HepG2 (cell line): Measurements from ENCODE around the gene ZNF3. TPM values are rescaled to one million over a fixed set of nuclear protein-coding genes. Genes with fewer than 3 reads are reported as not detected.

Experiments used
- HDAC1 ChIP-seq: sonication (generic); formaldehyde crosslinking; IDR thresholded peaks from 2 replicates; pipeline ENCODE4 v1.5.1; 2020; ENCODE audit warnings: mild to moderate bottlenecking, missing genetic modification reagents
- IRF2 ChIP-seq: IDR thresholded peaks from 2 replicates; pipeline ENCODE4 v1.6.1; 2018; ENCODE audit warnings: missing genetic modification reagents, missing compliant biosample characterization
- MYNN ChIP-seq: sonication (generic); formaldehyde crosslinking; IDR thresholded peaks from 2 replicates; pipeline ENCODE4 v1.4.0; 2020; ENCODE audit warnings: mild to moderate bottlenecking, low read depth, missing genetic modification reagents
- STAG1 ChIP-seq: sonication (generic); formaldehyde crosslinking; IDR thresholded peaks from 2 replicates; pipeline ENCODE4 v1.4.0; 2020; ENCODE audit warnings: missing genetic modification reagents
- ZNF18 ChIP-seq: sonication (generic); formaldehyde crosslinking; IDR thresholded peaks from 2 replicates; pipeline ENCODE4 v1.8.0; 2022; ENCODE audit warnings: mild to moderate bottlenecking, missing genetic modification reagents; ENCODE audit not compliant: insufficient replicate concordance
- ZNF282 ChIP-seq: fragments of 450-650 bp; IDR thresholded peaks from 2 replicates; pipeline ENCODE4 v1.6.1; 2018; ENCODE audit not compliant: partially characterized antibody
- ZNF331 ChIP-seq: sonication (generic); formaldehyde crosslinking; IDR thresholded peaks from 2 replicates; pipeline ENCODE4 v1.4.0; 2020; ENCODE audit warnings: missing genetic modification reagents
- ZNF414 ChIP-seq: sonication (generic); formaldehyde crosslinking; IDR thresholded peaks from 2 replicates; pipeline ENCODE4 v1.5.0; 2020; ENCODE audit warnings: missing genetic modification reagents
- ZNF550 ChIP-seq: sonication (generic); formaldehyde crosslinking; IDR thresholded peaks from 2 replicates; pipeline ENCODE4 v1.4.0; 2020; ENCODE audit warnings: mild to moderate bottlenecking, missing genetic modification reagents, borderline replicate concordance
- ZXDC ChIP-seq: sonication (generic); formaldehyde crosslinking; IDR thresholded peaks from 2 replicates; pipeline ENCODE4 v1.5.0; 2020; ENCODE audit warnings: mild to moderate bottlenecking, missing genetic modification reagents
- polyA plus RNA-seq, 8 experiments: library from polyadenylated mRNA; depleted of rRNA in 3 of 8; stranded (reverse) in 7 of 8; unstranded in 1 of 8; fragments of >200 nt; fragmentation: Illumina TruSeq in 4 of 8; extraction: Trizol in 4 of 8; gene quantifications; 2 replicates each; pipeline versions ENCODE4 v1.2.1 to v1.2.3, GENCODE V29; 2011 to 2016; ENCODE audit warnings: low read depth in 4 of 8, missing spikeins in 1 of 8, mixed read lengths in 1 of 8; ENCODE audit not compliant: insufficient read depth in 1 of 8
- total RNA-seq, 5 experiments: library from RNA; depleted of rRNA; stranded (reverse); fragments of >200 nt; fragmentation: Illumina TruSeq; extraction: Trizol; gene quantifications; 2 replicates each; pipeline ENCODE4 v1.2.3, GENCODE V29; 2016; ENCODE audit warnings: low read depth in 1 of 5
- TF ChIP-seq, protein P1 (sequence below), 2 experiments: IDR thresholded peaks; 2 replicates each; pipeline ENCODE4 v1.6.1; 2011 to 2012; ENCODE audit warnings: low read length in 2 of 2, borderline replicate concordance in 1 of 2, low read depth in 1 of 2, mild to moderate bottlenecking in 1 of 2, moderate library complexity in 1 of 2
- TF ChIP-seq, protein P2 (sequence below), 2 experiments: sonication (generic) in 1 of 2; formaldehyde crosslinking in 1 of 2; IDR thresholded peaks; 2 replicates each; pipeline versions ENCODE4 v1.6.1 to v1.9.0; 2014 to 2022; ENCODE audit warnings: antibody characterized with exemption in 1 of 2, borderline replicate concordance in 1 of 2, inconsistent platforms in 1 of 2, low read depth in 1 of 2, missing genetic modification reagents in 1 of 2

ZNF3 gene
- total and polyA plus RNA-seq, 2 of the 13 experiments (the other 11 are each of a cell fraction or from before 2014, with no cell fraction given) = 33.7 to 56.9 TPM

- TF ChIP-seq ZNF550 (no peak), ZXDC (CRISPR knock-in tag) (no peak), IRF2 (CRISPR knock-in tag) (no peak), STAG1 (CRISPR knock-in tag) (no peak), ZNF18 (CRISPR knock-in tag) (no peak), ZNF414 (peak; percentile 68), ZNF282 (no peak), MYNN (CRISPR knock-in tag) (no peak), ZNF331 (CRISPR knock-in tag) (no peak), HDAC1 (CRISPR knock-in tag) (peak; percentile 88)
- TF ChIP-seq, protein P1, sequence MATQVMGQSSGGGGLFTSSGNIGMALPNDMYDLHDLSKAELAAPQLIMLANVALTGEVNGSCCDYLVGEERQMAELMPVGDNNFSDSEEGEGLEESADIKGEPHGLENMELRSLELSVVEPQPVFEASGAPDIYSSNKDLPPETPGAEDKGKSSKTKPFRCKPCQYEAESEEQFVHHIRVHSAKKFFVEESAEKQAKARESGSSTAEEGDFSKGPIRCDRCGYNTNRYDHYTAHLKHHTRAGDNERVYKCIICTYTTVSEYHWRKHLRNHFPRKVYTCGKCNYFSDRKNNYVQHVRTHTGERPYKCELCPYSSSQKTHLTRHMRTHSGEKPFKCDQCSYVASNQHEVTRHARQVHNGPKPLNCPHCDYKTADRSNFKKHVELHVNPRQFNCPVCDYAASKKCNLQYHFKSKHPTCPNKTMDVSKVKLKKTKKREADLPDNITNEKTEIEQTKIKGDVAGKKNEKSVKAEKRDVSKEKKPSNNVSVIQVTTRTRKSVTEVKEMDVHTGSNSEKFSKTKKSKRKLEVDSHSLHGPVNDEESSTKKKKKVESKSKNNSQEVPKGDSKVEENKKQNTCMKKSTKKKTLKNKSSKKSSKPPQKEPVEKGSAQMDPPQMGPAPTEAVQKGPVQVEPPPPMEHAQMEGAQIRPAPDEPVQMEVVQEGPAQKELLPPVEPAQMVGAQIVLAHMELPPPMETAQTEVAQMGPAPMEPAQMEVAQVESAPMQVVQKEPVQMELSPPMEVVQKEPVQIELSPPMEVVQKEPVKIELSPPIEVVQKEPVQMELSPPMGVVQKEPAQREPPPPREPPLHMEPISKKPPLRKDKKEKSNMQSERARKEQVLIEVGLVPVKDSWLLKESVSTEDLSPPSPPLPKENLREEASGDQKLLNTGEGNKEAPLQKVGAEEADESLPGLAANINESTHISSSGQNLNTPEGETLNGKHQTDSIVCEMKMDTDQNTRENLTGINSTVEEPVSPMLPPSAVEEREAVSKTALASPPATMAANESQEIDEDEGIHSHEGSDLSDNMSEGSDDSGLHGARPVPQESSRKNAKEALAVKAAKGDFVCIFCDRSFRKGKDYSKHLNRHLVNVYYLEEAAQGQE (IDR thresholded peaks at IDR 0.05; ENCODE audit: borderline replicate concordance in 1 of 2, low read depth in 1 of 2, low read length in 2 of 2) = 0 out of 4 replicates have a peak, but pooled peaks of 1 of the 2 experiments have one; percentile 1
- TF ChIP-seq, protein P2, sequence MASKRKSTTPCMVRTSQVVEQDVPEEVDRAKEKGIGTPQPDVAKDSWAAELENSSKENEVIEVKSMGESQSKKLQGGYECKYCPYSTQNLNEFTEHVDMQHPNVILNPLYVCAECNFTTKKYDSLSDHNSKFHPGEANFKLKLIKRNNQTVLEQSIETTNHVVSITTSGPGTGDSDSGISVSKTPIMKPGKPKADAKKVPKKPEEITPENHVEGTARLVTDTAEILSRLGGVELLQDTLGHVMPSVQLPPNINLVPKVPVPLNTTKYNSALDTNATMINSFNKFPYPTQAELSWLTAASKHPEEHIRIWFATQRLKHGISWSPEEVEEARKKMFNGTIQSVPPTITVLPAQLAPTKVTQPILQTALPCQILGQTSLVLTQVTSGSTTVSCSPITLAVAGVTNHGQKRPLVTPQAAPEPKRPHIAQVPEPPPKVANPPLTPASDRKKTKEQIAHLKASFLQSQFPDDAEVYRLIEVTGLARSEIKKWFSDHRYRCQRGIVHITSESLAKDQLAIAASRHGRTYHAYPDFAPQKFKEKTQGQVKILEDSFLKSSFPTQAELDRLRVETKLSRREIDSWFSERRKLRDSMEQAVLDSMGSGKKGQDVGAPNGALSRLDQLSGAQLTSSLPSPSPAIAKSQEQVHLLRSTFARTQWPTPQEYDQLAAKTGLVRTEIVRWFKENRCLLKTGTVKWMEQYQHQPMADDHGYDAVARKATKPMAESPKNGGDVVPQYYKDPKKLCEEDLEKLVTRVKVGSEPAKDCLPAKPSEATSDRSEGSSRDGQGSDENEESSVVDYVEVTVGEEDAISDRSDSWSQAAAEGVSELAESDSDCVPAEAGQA (IDR thresholded peaks at IDR 0.05; ENCODE audit: low read depth) = peak; percentile 51; the same call in 1 of the 2 replicates
- TF ChIP-seq, protein P2 (CRISPR knock-in tag; IDR thresholded peaks at IDR 0.05; ENCODE audit: borderline replicate concordance) = no peak
These were observed 19.7 kb upstream of the ZNF3 start, which contains the start of the genes AP4M1 and MCM7 (continued) for GRCh38 chr7:100101016-100101862.
